Myocyte (in vitro differentiated cells): ENCODE results near the gene PCNX1. TPM values are rescaled to one million over a fixed set of nuclear protein-coding genes. Genes with fewer than 3 reads are reported as not detected.
"Not testable (repeated sequence)": the region's sequence is repeated elsewhere in the genome, so short reads cannot be mapped to it uniquely, and the experiment has no call there.

Source experiments
- DNase-seq: peaks from one replicate; pipeline ENCODE4 v3.0.0-alpha.2; 2012; ENCODE audit warnings: low read depth
- total RNA-seq: library from RNA; depleted of rRNA; stranded (reverse); fragments of >200 nt; gene quantifications from 2 replicates; pipeline ENCODE4 v1.2.3, GENCODE V29; 2014

The PCNX1 gene
- total RNA-seq, 1 donor from 2014 or later = 42.1 TPM

DNA sequence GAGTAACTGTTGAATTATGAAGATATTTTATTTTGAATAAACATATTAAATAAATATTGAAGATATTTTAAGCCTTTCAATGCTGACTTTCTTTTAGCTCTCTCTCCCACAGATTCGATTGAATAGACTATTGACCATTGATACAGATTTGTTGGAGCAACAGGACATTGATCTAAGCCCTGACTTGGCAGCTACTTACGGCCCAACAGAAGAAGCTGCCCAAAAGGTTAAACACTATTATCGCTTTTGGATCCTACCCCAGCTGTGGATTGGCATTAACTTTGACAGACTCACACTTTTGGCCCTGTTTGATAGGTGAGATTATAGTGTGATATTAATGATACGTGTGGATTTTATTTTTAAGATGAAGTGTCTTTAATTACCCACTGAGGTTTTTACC lies 105.6 kb downstream of the PCNX1 start:
- no peak for DNase-seq

DNA sequence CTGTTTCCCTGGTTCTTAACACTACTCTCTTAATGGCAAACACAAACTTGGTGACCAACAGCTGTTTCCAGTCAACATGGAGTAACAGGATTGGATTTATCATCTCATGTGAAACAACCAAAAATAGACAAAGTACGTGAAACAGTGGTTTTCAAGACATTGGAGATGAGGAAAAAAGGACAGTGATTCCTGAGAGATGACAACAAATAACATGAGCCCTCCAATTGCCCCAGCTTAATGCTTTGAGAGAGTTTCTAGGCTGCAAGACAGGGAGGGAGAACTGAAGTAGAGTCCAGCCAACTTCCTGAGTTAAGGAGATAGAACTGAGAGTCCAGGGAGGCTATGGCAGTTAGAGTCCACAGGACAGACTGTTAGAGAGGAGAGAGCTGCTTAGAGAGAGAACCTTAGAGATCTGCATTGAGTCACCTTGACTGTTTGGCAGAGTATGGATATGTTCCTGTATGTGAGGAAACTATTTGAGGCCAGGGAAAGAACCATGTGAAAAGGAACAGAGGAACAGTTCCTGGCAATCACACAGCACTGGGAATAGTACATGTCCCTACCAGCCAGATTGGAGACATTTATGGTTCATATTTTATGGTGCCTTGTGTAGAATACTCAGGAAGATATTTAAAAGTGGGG lies 106.4 kb downstream of the PCNX1 start:
- peak; percentile 33 for DNase-seq

DNA sequence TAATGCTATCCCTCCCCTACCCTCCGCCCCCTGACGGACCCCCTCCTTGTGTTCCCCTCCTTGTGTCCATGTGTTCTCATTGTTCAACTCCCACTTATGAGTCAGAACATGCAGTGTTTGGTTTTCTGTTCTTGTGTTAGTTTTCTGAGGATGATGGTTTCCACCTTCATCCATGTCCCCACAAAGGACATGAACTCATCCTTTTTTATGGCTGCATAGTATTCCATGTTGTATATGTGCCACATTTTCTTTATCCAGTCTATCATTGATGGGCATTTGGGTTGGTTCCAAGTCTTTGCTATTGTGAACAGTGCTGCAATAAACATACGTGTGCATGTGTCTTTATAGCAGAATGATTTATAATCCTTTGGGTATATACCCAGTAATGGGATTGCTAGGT lies 112.7 kb downstream of the PCNX1 start:
- not testable (repeated sequence) for DNase-seq

DNA sequence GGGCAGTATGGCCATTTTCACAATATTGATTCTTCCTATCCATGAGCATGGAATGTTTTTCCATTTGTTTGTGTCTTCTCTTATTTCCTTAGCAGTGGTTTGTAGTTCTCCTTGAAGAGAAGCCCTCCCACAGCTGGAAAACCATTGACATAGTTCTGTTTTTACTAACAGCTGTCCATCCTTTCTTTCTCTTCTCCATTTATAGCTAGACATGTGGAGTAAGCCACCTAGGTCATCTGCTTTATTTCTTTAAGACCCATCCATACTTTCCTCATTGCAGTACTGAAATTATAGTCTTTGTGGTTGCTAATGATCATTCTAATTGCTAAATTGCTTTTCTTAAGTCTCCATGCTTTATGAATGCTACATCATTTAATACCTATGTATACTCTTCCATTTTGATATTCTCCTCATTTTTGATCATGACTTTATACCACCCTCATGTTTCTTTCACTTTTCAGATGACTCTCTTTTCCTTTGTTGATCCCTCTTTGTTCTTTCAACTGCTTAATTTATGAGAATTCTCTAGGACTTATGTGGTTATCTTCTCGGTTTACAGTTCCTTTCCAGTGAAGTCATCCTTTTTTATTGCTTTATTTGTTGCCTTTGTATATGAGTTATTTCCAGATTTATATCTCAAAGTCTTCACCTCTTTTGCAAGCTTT lies 114.2 kb downstream of the PCNX1 start:
- peak; percentile 57 for DNase-seq

DNA sequence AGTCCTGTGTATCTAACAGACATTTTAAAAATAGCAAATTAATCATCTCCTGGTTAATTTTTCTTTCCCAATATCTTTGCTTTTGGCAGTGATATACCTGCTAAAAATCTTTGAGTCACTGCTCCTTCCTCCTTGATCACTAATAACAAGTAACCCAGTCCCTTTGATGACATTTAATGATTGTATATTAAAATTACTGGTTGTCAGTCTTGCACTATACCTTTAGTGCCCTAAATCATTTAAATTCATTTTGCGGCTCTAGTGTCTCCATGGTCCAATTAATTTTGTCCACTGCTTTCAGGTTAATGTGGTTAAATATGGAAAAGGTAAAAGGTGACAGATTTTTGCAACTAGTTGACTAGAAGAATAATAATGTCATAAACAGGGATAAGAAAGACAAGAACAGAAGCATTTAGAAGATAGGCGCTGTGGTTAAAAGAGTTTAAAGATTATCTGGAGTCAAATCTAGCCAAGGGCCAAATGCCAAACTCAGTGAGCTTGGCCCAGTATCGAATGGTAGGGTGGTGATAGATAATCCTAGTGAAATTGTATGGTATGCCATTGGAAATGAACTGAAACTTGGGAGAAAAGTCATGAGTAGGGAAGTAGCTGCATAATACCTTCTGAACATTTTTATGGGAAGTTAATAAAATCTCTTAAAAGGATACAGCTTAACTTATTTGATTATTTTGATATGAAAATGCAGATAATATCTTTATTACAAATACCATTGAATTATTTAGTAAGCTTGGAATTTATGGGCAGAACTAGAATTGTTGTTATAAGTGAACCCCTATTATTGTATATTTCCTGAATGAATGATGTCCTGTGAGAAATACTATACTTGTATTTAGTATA lies 115.0 kb downstream of the PCNX1 start:
- no peak for DNase-seq

DNA sequence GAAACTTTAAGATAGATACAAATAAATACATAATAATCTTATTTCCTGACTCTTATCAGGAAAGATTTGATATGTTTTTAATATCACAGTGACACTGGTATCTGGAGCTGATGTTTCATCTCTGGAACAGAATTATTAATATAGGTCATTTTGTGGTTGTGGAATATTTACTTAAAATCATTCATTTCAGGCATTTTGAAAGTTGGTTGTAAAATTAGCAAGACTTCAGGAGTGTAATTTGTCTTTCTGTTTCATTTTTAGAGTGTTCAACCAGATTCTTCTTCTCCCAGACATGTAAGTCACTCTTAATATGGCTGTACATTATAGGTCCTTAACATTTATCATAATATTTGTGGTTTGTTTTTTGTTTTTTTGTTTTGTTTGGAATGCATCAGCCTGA lies 115.7 kb downstream of the PCNX1 start:
- no peak for DNase-seq

DNA sequence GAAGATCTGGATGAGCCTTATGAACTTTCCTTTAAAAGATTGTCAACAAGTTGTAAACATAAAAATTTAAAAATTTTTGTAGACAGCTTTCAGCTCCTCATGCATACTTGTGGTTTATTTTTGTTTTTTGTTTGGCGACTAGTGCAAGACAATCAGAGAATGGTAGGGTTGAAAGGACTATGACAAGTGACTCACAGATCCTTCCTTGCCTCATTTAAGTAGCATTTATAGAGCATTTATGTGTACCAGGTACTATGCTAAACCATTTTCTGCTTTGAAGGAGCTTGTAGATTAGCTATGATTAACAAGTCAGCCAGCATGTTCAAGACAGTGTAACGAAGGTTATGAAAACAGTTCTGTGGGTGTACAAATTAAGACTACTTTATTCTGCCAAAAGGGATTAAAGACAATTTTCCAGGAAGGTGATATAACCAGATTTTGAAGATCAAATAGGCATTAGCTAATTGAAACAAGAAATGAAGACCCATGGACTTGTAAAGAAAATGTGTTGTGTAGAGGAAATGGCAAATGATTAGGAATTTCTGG lies 122.0 kb downstream of the PCNX1 start:
- no peak for DNase-seq

DNA sequence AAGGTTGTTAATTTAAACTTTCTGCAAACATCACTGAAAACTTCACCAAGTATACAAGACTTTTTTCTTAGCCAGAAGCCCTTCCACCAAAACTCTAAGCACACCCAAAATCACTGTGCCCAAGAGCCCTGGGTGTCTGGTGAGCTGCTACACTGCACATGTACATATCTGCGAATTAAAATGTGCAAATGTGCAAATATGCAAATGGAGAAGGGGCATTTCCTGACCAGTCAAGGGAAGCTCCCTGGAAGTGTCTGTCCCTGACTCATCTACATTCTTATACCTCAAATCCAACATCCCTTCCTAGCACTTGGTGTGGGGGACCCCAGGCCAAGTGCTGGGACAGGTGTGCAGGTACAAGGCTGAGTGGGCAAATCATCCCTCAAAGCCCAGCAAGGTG lies 123.7 kb downstream of the PCNX1 start:
- DNase-seq = no peak

DNA sequence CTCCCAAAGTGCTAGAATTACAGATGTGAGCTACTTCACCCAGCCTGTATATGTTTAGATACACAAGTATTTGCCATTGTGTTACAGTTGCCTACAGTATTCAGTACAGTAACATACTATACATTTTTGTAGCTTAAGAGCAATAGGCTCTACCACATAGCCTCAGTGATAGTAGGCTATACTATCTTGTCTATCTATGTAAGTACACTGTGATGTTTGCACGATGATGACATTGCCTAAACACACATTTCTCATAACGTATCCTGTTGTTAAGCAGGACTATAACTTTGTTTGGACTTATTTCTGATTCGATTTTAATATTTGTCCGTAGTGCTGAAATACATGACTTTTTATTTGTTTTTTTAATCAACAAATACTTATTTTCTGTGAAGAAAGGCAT lies 129.2 kb downstream of the PCNX1 start:
- no peak for DNase-seq

DNA sequence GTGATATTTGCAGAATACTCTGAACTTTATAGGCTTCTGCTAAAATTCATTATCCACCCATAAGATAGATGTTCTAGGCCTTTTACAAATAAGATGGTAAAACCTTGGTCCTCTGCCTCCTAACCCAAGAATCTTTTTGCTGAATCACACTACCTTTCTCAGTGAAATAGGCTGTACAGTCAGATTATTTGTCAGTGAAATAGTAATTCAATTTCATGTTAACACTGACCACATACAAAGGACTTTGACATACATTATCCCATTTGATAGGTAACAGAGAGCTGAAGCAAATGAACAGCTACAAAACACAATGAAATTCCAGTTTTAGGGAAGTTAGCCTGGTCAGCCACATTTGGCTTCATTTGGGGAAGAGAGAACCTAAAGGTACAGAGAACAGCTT lies 141.1 kb downstream of the PCNX1 start:
- no peak for DNase-seq

DNA sequence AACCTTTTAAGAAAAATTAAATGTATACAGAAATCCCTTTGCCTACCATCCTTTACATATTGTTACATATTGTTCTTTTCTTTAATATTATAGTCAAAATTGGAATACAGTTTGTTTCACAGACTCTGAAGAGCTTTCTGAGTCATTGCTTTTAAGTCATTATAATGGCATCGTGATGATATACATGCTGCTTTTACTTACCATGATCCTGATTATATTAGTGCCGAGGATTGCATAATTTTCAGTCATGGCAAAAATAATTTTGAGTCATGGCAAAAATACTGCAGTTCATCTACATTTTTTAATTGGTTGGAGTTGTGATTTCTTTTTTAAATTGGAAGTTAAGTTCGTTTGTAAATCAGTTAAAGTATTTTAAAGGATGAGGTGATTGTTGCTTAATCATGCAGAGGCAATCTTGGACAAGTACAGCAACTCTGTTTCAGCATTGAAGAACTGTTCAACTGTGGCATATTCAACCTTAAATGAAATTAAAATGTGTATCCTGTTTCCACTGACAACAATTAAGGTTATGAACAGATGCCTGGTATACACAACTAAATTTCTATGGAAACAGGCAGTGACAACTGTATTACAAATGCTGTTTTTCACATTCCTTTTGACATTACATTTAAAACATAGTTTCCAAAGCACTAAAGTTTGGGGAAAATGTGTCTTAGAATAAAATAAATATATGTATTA lies 142.3 kb downstream of the PCNX1 start:
- DNase-seq = peak; percentile 18

DNA sequence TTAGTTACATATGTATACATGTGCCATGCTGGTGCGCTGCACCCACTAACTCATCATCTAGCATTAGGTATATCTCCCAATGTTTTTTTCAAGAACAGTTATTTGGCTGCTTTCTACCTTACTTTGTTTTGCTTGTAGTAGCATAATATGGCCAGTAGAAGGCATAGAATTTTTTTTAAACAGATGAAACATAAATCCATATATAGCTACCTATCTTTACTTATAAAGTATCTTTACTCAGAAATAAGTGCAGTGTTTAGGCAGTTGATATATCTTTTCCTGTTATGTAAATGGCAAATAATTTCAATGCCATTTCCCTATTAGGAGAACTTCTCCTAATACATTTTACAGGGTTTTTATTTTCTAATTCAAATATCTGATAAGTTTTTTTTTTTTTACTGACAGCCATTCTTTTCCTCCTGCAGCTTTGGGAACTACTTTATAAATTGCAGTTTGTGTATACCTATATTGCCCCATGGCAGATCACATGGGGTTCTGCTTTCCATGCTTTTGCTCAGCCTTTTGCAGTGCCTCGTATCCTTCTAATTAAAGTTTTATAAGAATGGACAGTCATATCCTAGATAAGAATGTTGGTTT lies 143.1 kb downstream of the PCNX1 start:
- DNase-seq = peak; percentile 16

DNA sequence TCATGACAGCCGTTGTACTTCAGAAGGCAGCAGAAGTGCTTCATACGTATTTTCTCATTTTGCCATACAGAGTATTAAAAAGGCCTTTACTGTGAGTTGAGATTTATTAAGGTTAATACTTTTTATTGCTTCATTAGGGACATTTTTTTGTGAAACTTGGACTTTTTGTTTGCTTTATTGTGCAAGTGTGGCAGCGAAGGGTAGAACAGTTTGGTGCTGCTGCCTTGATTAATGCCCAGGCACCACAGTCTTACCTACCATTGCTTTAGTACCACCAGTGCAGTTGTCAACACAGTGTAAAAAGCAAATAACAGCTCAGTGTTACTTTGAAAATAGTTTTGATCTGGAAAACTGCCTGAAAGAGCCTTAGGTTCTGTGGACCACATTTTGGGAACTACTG lies 147.4 kb downstream of the PCNX1 start:
- DNase-seq = no peak

DNA sequence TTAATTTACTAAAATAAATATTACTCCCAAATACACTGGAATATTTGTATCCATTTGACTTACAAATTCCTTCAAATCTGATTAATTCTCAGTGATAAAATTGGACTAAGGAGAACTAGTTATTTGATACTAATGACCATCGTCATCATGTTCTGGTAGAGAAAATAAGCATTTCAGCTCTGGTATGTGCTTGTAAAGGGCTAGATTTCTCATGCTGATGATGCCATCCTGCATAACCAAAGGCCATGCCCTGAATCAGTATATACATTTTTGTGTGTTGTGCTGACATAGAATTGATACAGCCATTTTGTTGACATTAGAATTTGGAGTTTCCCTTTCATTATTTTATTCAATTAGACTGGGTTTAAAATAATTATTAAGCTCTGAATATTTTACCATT lies 148.9 kb downstream of the PCNX1 start:
- DNase-seq = no peak

DNA sequence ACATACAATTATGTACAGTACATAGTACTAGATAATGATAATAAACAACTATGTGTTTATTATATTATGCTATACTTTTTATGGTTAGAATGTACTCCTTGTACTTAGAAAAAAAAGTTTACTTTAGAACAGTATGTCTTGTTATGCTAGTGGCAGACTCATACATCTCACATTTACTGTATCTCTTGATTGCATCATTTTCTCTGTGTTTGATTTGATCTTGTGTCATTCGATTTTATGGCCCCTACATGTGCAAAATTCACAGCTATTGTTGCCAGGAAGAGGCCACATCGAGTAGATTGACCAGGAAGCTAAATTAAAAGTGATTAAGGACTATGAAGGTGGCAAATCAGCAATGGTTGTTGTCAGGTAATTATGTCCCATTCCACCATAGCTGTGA lies 153.0 kb downstream of the PCNX1 start:
- DNase-seq = no peak

DNA sequence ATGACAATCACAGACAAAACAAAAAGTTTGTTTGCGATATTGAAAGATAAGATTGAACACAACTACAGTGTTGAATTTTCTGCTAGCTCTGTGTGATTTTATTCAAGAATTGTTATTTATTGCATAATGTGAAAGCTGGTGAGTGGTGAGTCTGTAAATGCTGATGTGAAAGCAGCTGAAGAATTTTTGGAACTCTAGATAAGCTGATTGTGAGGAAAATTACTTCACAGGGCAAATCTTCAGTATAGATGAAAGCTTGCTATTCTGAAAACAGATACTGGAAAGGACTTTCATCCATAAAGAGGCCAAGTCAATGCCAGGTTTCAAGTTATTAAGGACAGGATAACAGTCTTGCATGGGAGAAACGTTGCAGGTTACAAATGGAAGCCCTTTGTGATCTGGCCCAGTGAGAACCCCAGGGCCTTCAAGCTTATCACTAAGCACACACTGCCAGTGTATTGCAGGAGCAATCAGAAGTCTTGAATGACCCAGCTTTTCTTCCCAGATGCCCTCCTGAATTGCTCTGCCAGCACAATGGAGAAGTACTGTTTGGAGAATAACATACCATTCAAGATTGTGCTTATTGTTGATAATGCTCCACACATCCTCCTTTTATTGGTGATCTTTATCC lies 153.7 kb downstream of the PCNX1 start:
- DNase-seq = no peak

DNA sequence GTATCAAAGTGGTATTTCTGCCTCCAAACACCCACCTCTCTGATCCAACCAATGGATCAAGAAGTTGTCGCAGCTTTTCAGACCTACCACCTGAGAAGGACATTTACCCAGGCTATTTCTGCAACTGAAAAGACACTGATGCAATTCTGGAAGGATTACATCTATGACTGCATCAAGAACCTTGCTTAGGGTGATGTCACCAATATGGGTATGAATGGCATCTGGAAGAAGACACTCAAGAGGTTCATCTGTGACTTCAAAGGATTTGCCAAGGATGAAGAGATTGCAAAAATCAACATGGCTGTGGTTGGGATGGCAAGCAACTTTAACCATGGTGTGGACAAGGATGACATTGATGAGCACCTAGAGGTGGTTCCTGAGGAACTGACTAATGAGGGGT lies 154.2 kb downstream of the PCNX1 start:
- DNase-seq = no peak

DNA sequence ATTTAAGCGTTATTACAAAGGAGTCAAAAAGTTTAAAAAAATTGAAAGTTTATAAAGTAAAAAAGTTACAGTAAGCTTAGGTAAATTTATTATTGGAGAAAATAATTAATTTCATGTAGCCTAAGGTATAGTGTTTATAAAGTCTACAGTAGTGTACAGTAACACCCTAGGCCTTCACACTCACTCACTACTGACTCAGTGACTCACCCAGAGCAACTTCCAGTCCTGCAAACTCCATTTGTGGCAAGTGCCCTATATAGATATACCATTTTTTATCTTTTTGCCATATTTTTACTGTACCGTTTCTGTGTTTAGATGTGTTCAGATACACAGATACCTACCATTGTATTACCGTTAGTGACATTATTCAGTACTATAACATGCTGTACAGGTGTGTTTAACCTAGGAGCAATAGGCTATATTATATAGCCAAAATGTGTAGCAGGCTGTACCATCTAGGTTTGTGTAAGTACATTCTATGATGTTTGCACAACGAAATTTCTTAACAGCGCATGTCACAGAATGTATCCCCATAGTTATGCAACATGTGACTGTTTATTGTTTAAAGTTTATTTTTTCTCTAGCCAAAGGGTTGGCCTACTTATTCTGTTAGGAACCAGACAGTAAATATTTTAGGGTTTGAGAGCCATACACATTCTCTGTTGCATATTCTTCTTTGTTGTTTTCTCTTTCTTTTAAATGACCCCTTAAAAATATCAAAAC lies 155.5 kb downstream of the PCNX1 start:
- no peak for DNase-seq

DNA sequence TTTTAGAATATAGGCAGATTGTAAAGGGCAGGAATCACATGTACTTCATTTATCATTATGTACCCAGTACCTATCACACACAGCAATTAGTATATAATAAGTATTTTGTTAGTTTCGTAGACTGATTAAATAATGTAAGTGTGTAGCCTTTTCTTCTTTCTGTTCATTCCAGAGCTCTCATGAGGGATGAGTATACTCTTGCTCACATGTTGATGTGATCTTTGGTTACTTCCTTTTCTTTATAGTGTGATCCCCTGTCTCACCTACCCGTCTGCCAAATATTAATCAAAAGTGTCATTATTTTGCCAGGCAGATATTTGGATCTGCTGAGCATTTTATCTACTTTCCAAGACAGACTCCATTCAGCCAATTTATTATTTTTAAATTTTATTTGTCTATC lies 156.1 kb downstream of the PCNX1 start:
- DNase-seq = no peak

DNA sequence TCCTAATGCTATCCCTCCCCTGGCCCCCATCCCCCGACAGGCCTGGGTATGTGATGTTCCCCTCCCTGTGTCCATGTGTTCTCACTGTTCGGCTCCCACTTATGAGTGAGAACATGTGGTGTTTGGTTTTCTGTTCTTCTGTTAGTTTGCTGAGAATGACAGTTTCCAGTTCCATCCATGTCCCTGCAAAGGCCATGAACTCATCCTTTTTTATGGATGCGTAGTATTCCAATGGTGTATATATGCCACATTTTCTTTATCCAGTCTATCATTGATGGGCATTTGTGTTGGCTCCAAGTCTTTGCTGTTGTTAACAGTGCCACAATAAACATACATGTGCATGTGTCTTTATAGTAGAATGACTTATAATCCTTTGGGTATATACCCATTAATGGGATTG lies 157.5 kb downstream of the PCNX1 start:
- not testable (repeated sequence) for DNase-seq
